AG10803 (cell line): Measurements from ENCODE around the gene PRKCE.

Experiments
- DNase-seq: peaks from one replicate; pipeline ENCODE4 v3.0.0; 2010; ENCODE audit warnings: low read depth
- H3K4me3 ChIP-seq: 2 replicates; pipeline ENCODE4 v1.5.1; 2011; ENCODE audit warnings: mild to moderate bottlenecking, low read length, control low read depth
- CTCF ChIP-seq: conservative IDR thresholded peaks from 2 replicates; pipeline ENCODE4 v1.5.1; 2011; ENCODE audit warnings: mild to moderate bottlenecking, low read length, control low read depth, inconsistent platforms

The PRKCE gene

GRCh38 chr2:46003903-46004473 is 352.5 kb downstream of the PRKCE start:
- H3K4me3 ChIP-seq: no peak overlapping the region
- TF ChIP-seq CTCF: no peak
- peak; percentile 44 for DNase-seq

GRCh38 chr2:46006473-46007025 is 355.1 kb downstream of the PRKCE start:
- no peak overlapping the region for H3K4me3 ChIP-seq
- TF ChIP-seq CTCF: no peak
- no peak for DNase-seq

- no peak for DNase-seq
- no peak overlapping the region for H3K4me3 ChIP-seq
- no peak for TF ChIP-seq CTCF
These were observed 355.9 kb downstream of the PRKCE start for GRCh38 chr2:46007412-46007811.

GRCh38 chr2:46008091-46008870 is 356.8 kb downstream of the PRKCE start:
- peak; percentile 71 for DNase-seq

GRCh38 chr2:46009315-46009714 is 357.8 kb downstream of the PRKCE start:
- no peak for DNase-seq
- no peak overlapping the region for H3K4me3 ChIP-seq
- no peak for TF ChIP-seq CTCF

More at GRCh38 chr2:46008091-46008870, 356.8 kb downstream of the PRKCE start:
- H3K4me3 ChIP-seq: no peak overlapping the region
- no peak for TF ChIP-seq CTCF

- H3K4me3 ChIP-seq: no peak overlapping the region
- peak; percentile 33 for DNase-seq
- no peak for TF ChIP-seq CTCF
These were observed 358.3 kb downstream of the PRKCE start for GRCh38 chr2:46009772-46010171.
